ENCODE results near the gene CLTC. TPM values are rescaled to one million over a fixed set of nuclear protein-coding genes. Genes with fewer than 3 reads are reported as not detected.

The CLTC gene
- total RNA-seq, 1 experiment from 2014 or later: 515 TPM

GRCh38 chr17:59702304-59702703 lies 82.6 kb downstream of the CLTC start:
- Histone ChIP-seq H3K9me3 (replicated peaks) (no peaks in the 10 kb centered on the region; the same call in 1 of the 2 replicates), H3K4me3 (no peak overlapping the region), H3K27ac (no peak overlapping the region), H3K4me1 (replicated peaks) (peaks cover 5% of the 10 kb centered on the region), H3K36me3 (peaks cover 68% of the 10 kb centered on the region), H3K27me3 (replicated peaks) (no peaks in the 10 kb centered on the region)
- DNase-seq (ENCODE audit: low read depth in 1 of 2, low spot score in 2 of 2): no peak

GRCh38 chr17:59707149-59707970 lies 87.7 kb downstream of the CLTC start, which contains the start of the genes PTRH2 and VMP1:
PTRH2 (minus strand) TSS chr17:59707430; CDS start chr17:59697978, 9,452 bp downstream.
VMP1 (plus strand) TSS chr17:59707654; CDS start chr17:59731447, 23,793 bp downstream.
- peaks cover 26% of the 10 kb centered on the region for H3K36me3 ChIP-seq
- peak within 1 kb of the TSS; percentile 62 for H3K4me3 ChIP-seq
- H3K4me1 ChIP-seq (replicated peaks): peaks cover 5% of the 10 kb centered on the region
- H3K27me3 ChIP-seq (replicated peaks): no peaks in the 10 kb centered on the region
- peak within 1 kb of the TSS; percentile 67 for H3K27ac ChIP-seq
- peak; percentile 100 for DNase-seq (ENCODE audit: low read depth in 1 of 2, low spot score in 2 of 2)
- H3K9me3 ChIP-seq (replicated peaks): no peaks in the 10 kb centered on the region

- Histone ChIP-seq H3K27me3 (replicated peaks) (no peaks in the 10 kb centered on the region), H3K9me3 (replicated peaks) (no peaks in the 10 kb centered on the region), H3K27ac (peak overlapping the region; percentile 58), H3K4me3 (peak overlapping the region; percentile 62), H3K36me3 (peaks cover 21% of the 10 kb centered on the region), H3K4me1 (replicated peaks) (peaks cover 5% of the 10 kb centered on the region)
- DNase-seq (ENCODE audit: low read depth in 1 of 2, low spot score in 2 of 2): no peak
Observed at GRCh38 chr17:59707971-59708430, 88.3 kb downstream of the CLTC start.

- Histone ChIP-seq H3K36me3 (peaks cover 5% of the 10 kb centered on the region; the same call in 1 of the 2 replicates), H3K27me3 (replicated peaks) (no peaks in the 10 kb centered on the region), H3K27ac (no peak overlapping the region), H3K9me3 (replicated peaks) (no peaks in the 10 kb centered on the region), H3K4me3 (no peak overlapping the region), H3K4me1 (replicated peaks) (no peaks in the 10 kb centered on the region; the same call in 1 of the 2 replicates)
- no peak for DNase-seq (ENCODE audit: low read depth in 1 of 2, low spot score in 2 of 2)
Observed at GRCh38 chr17:59711936-59712335, 92.2 kb downstream of the CLTC start.

GRCh38 chr17:59712862-59713261 lies 93.2 kb downstream of the CLTC start:
- H3K27ac ChIP-seq: no peak overlapping the region
- no peaks in the 10 kb centered on the region for H3K27me3 ChIP-seq (replicated peaks)
- no peaks in the 10 kb centered on the region for H3K9me3 ChIP-seq (replicated peaks)
- no peak overlapping the region for H3K4me3 ChIP-seq
- H3K36me3 ChIP-seq: peaks cover under 1% of the 10 kb centered on the region; the same call in 1 of the 2 replicates
- DNase-seq (ENCODE audit: low read depth in 1 of 2, low spot score in 2 of 2): no peak
- H3K4me1 ChIP-seq (replicated peaks): no peaks in the 10 kb centered on the region; the same call in 1 of the 2 replicates

GRCh38 chr17:59714255-59714654 lies 94.6 kb downstream of the CLTC start:
- H3K36me3 ChIP-seq: peaks cover 3% of the 10 kb centered on the region; the same call in 1 of the 2 replicates
- H3K27me3 ChIP-seq (replicated peaks): no peaks in the 10 kb centered on the region
- no peak overlapping the region for H3K27ac ChIP-seq
- no peaks in the 10 kb centered on the region; the same call in 1 of the 2 replicates for H3K4me1 ChIP-seq (replicated peaks)
- DNase-seq (ENCODE audit: low read depth in 1 of 2, low spot score in 2 of 2): no peak
- no peaks in the 10 kb centered on the region for H3K9me3 ChIP-seq (replicated peaks)
- no peak overlapping the region for H3K4me3 ChIP-seq

GRCh38 chr17:59716427-59716826 lies 96.7 kb downstream of the CLTC start:
- H3K27ac ChIP-seq: no peak overlapping the region

GRCh38 chr17:59719526-59719925 lies 99.8 kb downstream of the CLTC start:
- peaks cover 11% of the 10 kb centered on the region for H3K36me3 ChIP-seq
- H3K27me3 ChIP-seq (replicated peaks): no peaks in the 10 kb centered on the region
- H3K27ac ChIP-seq: no peak overlapping the region
- no peaks in the 10 kb centered on the region for H3K9me3 ChIP-seq (replicated peaks)
- no peak for DNase-seq (ENCODE audit: low read depth in 1 of 2, low spot score in 2 of 2)
- H3K4me1 ChIP-seq (replicated peaks): peaks cover 6% of the 10 kb centered on the region
- no peak overlapping the region for H3K4me3 ChIP-seq

More at GRCh38 chr17:59716427-59716826, 96.7 kb downstream of the CLTC start:
- DNase-seq (ENCODE audit: low read depth in 1 of 2, low spot score in 2 of 2): no peak
- no peaks in the 10 kb centered on the region for H3K27me3 ChIP-seq (replicated peaks)
- peaks cover 6% of the 10 kb centered on the region for H3K36me3 ChIP-seq
- H3K4me3 ChIP-seq: no peak overlapping the region
- H3K4me1 ChIP-seq (replicated peaks): peaks cover 6% of the 10 kb centered on the region
- no peaks in the 10 kb centered on the region for H3K9me3 ChIP-seq (replicated peaks)

- H3K9me3 ChIP-seq (replicated peaks): no peaks in the 10 kb centered on the region
- peaks cover 11% of the 10 kb centered on the region for H3K36me3 ChIP-seq
- no peak for DNase-seq (ENCODE audit: low read depth in 1 of 2, low spot score in 2 of 2)
- H3K27ac ChIP-seq: no peak overlapping the region
- H3K27me3 ChIP-seq (replicated peaks): no peaks in the 10 kb centered on the region
- peaks cover 6% of the 10 kb centered on the region for H3K4me1 ChIP-seq (replicated peaks)
- no peak overlapping the region for H3K4me3 ChIP-seq
Observed at GRCh38 chr17:59722623-59723022, 102.9 kb downstream of the CLTC start.

GRCh38 chr17:59723041-59723440 lies 103.3 kb downstream of the CLTC start:
- Histone ChIP-seq H3K36me3 (peaks cover 11% of the 10 kb centered on the region), H3K27ac (no peak overlapping the region), H3K4me3 (no peak overlapping the region), H3K27me3 (replicated peaks) (no peaks in the 10 kb centered on the region), H3K9me3 (replicated peaks) (no peaks in the 10 kb centered on the region), H3K4me1 (replicated peaks) (peaks cover 6% of the 10 kb centered on the region)
- DNase-seq (ENCODE audit: low read depth in 1 of 2, low spot score in 2 of 2): no peak

- Histone ChIP-seq H3K36me3 (peaks cover 8% of the 10 kb centered on the region), H3K27me3 (replicated peaks) (no peaks in the 10 kb centered on the region), H3K27ac (no peak overlapping the region), H3K4me3 (no peak overlapping the region), H3K4me1 (replicated peaks) (peaks cover 6% of the 10 kb centered on the region), H3K9me3 (replicated peaks) (no peaks in the 10 kb centered on the region)
- no peak for DNase-seq (ENCODE audit: low read depth in 1 of 2, low spot score in 2 of 2)
Observed at GRCh38 chr17:59723607-59724006, 103.9 kb downstream of the CLTC start.

- Histone ChIP-seq H3K36me3 (peaks cover 12% of the 10 kb centered on the region), H3K4me3 (no peak overlapping the region), H3K27ac (no peak overlapping the region), H3K27me3 (replicated peaks) (no peaks in the 10 kb centered on the region), H3K4me1 (replicated peaks) (peaks cover 12% of the 10 kb centered on the region), H3K9me3 (replicated peaks) (no peaks in the 10 kb centered on the region)
- DNase-seq (ENCODE audit: low read depth in 1 of 2, low spot score in 2 of 2): no peak
Observed at GRCh38 chr17:59725691-59726090, 106.0 kb downstream of the CLTC start.

GRCh38 chr17:59727817-59728533 lies 108.3 kb downstream of the CLTC start:
- no peak for DNase-seq (ENCODE audit: low read depth in 1 of 2, low spot score in 2 of 2)
- Histone ChIP-seq H3K4me1 (replicated peaks) (peaks cover 17% of the 10 kb centered on the region), H3K9me3 (replicated peaks) (no peaks in the 10 kb centered on the region), H3K36me3 (peaks cover 10% of the 10 kb centered on the region), H3K4me3 (no peak overlapping the region), H3K27me3 (replicated peaks) (no peaks in the 10 kb centered on the region), H3K27ac (no peak overlapping the region)
